H9 (cell line): ENCODE results near the gene GABARAP. TPM values are rescaled to one million over a fixed set of nuclear protein-coding genes. Genes with fewer than 3 reads are reported as not detected.

ENCODE experiments used
- DNase-seq: peaks from one replicate; pipeline ENCODE4 v3.0.0-alpha.2; 2017
- H2AFZ ChIP-seq: one replicate; pipeline ENCODE4 v1.6.1; 2013; ENCODE audit warnings: mild to moderate bottlenecking, low read length, control low read depth, moderate library complexity
- H2AK5ac ChIP-seq: 2 replicates; pipeline ENCODE4 v1.6.1; 2013; ENCODE audit warnings: low read length, control low read depth, mixed read lengths; ENCODE audit not compliant: insufficient read length
- H2BK120ac ChIP-seq: one replicate; pipeline ENCODE4 v1.6.1; 2013; ENCODE audit warnings: low read depth, mild to moderate bottlenecking, low read length, control low read depth, inconsistent platforms; ENCODE audit not compliant: poor library complexity, severe bottlenecking
- H2BK12ac ChIP-seq: 2 replicates; pipeline ENCODE4 v1.6.1; 2013; ENCODE audit warnings: low read length, control low read depth, mixed read lengths, low read depth; ENCODE audit not compliant: insufficient read length
- H2BK15ac ChIP-seq: 2 replicates; pipeline ENCODE4 v1.6.1; 2013; ENCODE audit warnings: low read depth, low read length, control low read depth
- H2BK20ac ChIP-seq: one replicate; pipeline ENCODE4 v1.6.1; 2013; ENCODE audit warnings: low read depth, mild to moderate bottlenecking, low read length, control low read depth, inconsistent platforms; ENCODE audit not compliant: poor library complexity, severe bottlenecking
- H2BK5ac ChIP-seq: 2 replicates; pipeline ENCODE4 v1.6.1; 2013; ENCODE audit warnings: low read length, control low read depth, mixed read lengths; ENCODE audit not compliant: insufficient read length
- H3K14ac ChIP-seq: 2 replicates; pipeline ENCODE4 v1.6.1; 2013; ENCODE audit warnings: low read length, control low read depth; ENCODE audit not compliant: insufficient read depth
- H3K18ac ChIP-seq: 2 replicates; pipeline ENCODE4 v1.6.1; 2013; ENCODE audit warnings: low read depth, mild to moderate bottlenecking, mixed read lengths, low read length, control low read depth; ENCODE audit not compliant: insufficient read length
- H3K23ac ChIP-seq: 2 replicates; pipeline ENCODE4 v1.6.1; 2013; ENCODE audit warnings: low read length, control low read depth, mixed read lengths, low read depth; ENCODE audit not compliant: insufficient read length
- H3K23me2 ChIP-seq: 2 replicates; pipeline ENCODE4 v1.6.1; 2013; ENCODE audit warnings: low read depth, mild to moderate bottlenecking, mixed read lengths, low read length, control low read depth; ENCODE audit not compliant: insufficient read length, poor library complexity, severe bottlenecking
- H3K27ac ChIP-seq: 2 replicates; pipeline ENCODE4 v1.5.1; 2013; ENCODE audit warnings: low read length, control low read depth, mixed read lengths, low read depth; ENCODE audit not compliant: insufficient read length
- H3K27me3 ChIP-seq: 2 replicates; pipeline ENCODE4 v1.6.1; 2013; ENCODE audit warnings: low read length, control low read depth, inconsistent platforms; ENCODE audit not compliant: insufficient read depth
- H3K4ac ChIP-seq: 2 replicates; pipeline ENCODE4 v1.6.1; 2013; ENCODE audit warnings: low read depth, mild to moderate bottlenecking, control low read depth, inconsistent platforms, low read length, moderate library complexity
- H3K4me1 ChIP-seq: 2 replicates; pipeline ENCODE4 v1.6.1; 2013; ENCODE audit warnings: low read length, control low read depth, inconsistent platforms; ENCODE audit not compliant: insufficient read depth
- H3K4me2 ChIP-seq: 2 replicates; pipeline ENCODE4 v1.6.1; 2013; ENCODE audit warnings: low read length, control low read depth, mixed read lengths; ENCODE audit not compliant: insufficient read length, insufficient read depth
- H3K56ac ChIP-seq: 2 replicates; pipeline ENCODE4 v1.6.1; 2013; ENCODE audit warnings: low read depth, mild to moderate bottlenecking, mixed read lengths, low read length, control low read depth; ENCODE audit not compliant: insufficient read length
- H3K79me1 ChIP-seq: 2 replicates; pipeline ENCODE4 v1.6.1; 2013; ENCODE audit warnings: low read depth, mild to moderate bottlenecking, moderate library complexity, low read length, control low read depth, inconsistent platforms; ENCODE audit not compliant: insufficient read depth, poor library complexity, severe bottlenecking
- H3K79me2 ChIP-seq: 2 replicates; pipeline ENCODE4 v1.6.1; 2013; ENCODE audit warnings: low read length, control low read depth, inconsistent platforms; ENCODE audit not compliant: insufficient read depth
- H3K9ac ChIP-seq: 2 replicates; pipeline ENCODE4 v1.6.1; 2013; ENCODE audit warnings: low read length, control low read depth, mixed read lengths; ENCODE audit not compliant: insufficient read length; ENCODE audit errors: extremely low read depth
- H3K9me3 ChIP-seq: one replicate; pipeline ENCODE4 v1.6.1; 2013; ENCODE audit warnings: low read depth, low read length, inconsistent platforms; ENCODE audit not compliant: control insufficient read depth
- H3T11ph ChIP-seq: one replicate; pipeline ENCODE4 v1.6.1; 2013; ENCODE audit warnings: mild to moderate bottlenecking, low read length, control low read depth, inconsistent platforms
- H4K20me1 ChIP-seq: one replicate; pipeline ENCODE4 v1.6.1; 2013; ENCODE audit not compliant: control insufficient read depth, insufficient read length, insufficient read depth
- H4K5ac ChIP-seq: 2 replicates; pipeline ENCODE4 v1.6.1; 2013; ENCODE audit warnings: low read depth, mild to moderate bottlenecking, mixed read lengths, low read length, control low read depth; ENCODE audit not compliant: insufficient read length
- H4K8ac ChIP-seq: replicated peaks from 2 replicates; pipeline ENCODE4 v1.6.1; 2013; ENCODE audit warnings: low read length, control low read depth, mixed read lengths, low read depth; ENCODE audit not compliant: insufficient read length
- H4K91ac ChIP-seq: 2 replicates; pipeline ENCODE4 v1.6.1; 2013; ENCODE audit warnings: low read depth, mild to moderate bottlenecking, moderate library complexity, mixed read lengths, low read length, control low read depth; ENCODE audit not compliant: insufficient read length
- H3K27ac Mint-ChIP-seq, 3 experiments: 2 replicates in 2 of 3; 3 replicates in 1 of 3; pipeline ENCODE4 v1.8.0; 2020 to 2021; ENCODE audit warnings: mixed read lengths in 3 of 3, mild to moderate bottlenecking in 1 of 3, moderate library complexity in 1 of 3
- H3K27me3 Mint-ChIP-seq: 2 replicates; pipeline ENCODE4 v1.8.0; 2021; ENCODE audit warnings: low read depth, mild to moderate bottlenecking, moderate library complexity, mixed read lengths
- H3K36me3 Mint-ChIP-seq, 3 experiments: 2 replicates in 2 of 3; 3 replicates in 1 of 3; pipeline ENCODE4 v1.8.0; 2020 to 2021; ENCODE audit warnings: low read depth in 3 of 3, mixed read lengths in 3 of 3; ENCODE audit not compliant: insufficient read depth in 1 of 3
- H3K4me1 Mint-ChIP-seq, 2 experiments: 2 replicates each; pipeline ENCODE4 v1.8.0; 2020; ENCODE audit warnings: mixed read lengths in 2 of 2
- H3K4me3 Mint-ChIP-seq, 2 experiments: 2 replicates in 1 of 2; 3 replicates in 1 of 2; pipeline ENCODE4 v1.8.0; 2020 to 2021; ENCODE audit warnings: mild to moderate bottlenecking in 2 of 2, mixed read lengths in 2 of 2, moderate library complexity in 1 of 2
- H3K9me3 Mint-ChIP-seq, 2 experiments: 2 replicates in 1 of 2; 3 replicates in 1 of 2; pipeline ENCODE4 v1.8.0; 2020; ENCODE audit warnings: mild to moderate bottlenecking in 2 of 2, mixed read lengths in 2 of 2, moderate library complexity in 1 of 2
- WGBS: extraction: QIAGEN DNeasy Blood & Tissue Kit; methylation state at CpG from one replicate; pipeline ENCODE4 v1.1.7; 2013; ENCODE audit warnings: missing lambda C conversion rate, low lambda C conversion rate, mixed read lengths; ENCODE audit not compliant: insufficient read length; ENCODE audit errors: extremely low coverage; 5-methylcytosine and 5-hydroxymethylcytosine counted together
- total RNA-seq: library from RNA; stranded (reverse); gene quantifications from 2 replicates; pipeline ENCODE4 v1.2.1, GENCODE V29; 2021
- TF ChIP-seq, protein P1 (sequence below): fragments of 200-600 bp; sonication (generic); conservative IDR thresholded peaks from 3 replicates; pipeline ENCODE4 v1.8.0; 2021; ENCODE audit warnings: antibody characterized with exemption, mild to moderate bottlenecking

The GABARAP gene
- total RNA-seq, 1 experiment from 2014 or later = 261 TPM

DNA sequence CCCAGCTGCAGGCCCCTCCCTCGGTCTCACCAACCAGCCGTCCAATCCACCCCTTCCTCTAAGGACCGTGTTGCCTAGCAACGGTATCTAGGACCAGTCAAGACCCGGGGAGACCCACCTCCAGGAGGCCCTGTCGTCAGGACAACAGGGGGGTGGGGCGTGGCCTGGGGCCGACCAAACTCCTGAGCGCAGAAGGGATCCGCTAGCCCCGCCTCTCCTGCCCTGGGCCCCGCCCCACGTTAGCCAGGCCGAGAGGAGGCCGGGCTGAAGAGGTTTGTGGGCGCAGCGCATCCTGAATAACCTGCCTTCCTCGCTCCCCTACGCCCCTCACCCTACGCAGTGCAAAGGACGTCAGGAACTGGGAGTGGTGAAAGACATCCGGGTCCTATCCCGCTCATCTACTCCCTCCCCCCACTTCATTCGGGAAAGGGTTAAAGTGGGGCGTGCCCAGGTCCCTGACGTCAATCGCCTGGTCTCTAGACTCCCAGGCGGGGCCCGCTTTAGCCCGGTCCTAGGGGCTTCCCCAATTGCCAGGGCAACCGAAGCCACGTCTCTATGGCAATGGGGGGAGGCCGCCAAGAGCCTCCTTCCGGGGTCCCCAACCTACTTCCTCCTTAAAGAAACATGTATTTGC lies 37.3 kb downstream of the GABARAP start:
- no peak overlapping the region for H3K56ac ChIP-seq
- no peak overlapping the region for H4K5ac ChIP-seq
- no peak overlapping the region for H3T11ph ChIP-seq
- H3K18ac ChIP-seq = peak overlapping the region; percentile 41
- H3K9me3 ChIP-seq = no peaks in the 10 kb centered on the region
- H3K79me2 ChIP-seq = no peaks in the 10 kb centered on the region
- no peak overlapping the region for H2BK12ac ChIP-seq
- peak overlapping the region; percentile 63 for H3K4me2 ChIP-seq
- Mint-ChIP-seq H3K36me3 (peaks cover 20 to 37% (median 26%) of the 10 kb centered on the region in 3 experiments), H3K27ac (peak overlapping the region; percentile 70 to 97 (median 97); a peak in 6 of 7 replicates), H3K4me3 (peak overlapping the region; percentile 66 to 83), H3K4me1 (peaks cover 28 to 50% of the 10 kb centered on the region in 2 experiments), H3K27me3 (no peaks in the 10 kb centered on the region; the same call in none of the 2 replicates), H3K9me3 (no peaks in the 10 kb centered on the region)
- no peak overlapping the region for H4K8ac ChIP-seq
- H3K27me3 ChIP-seq = no peaks in the 10 kb centered on the region
- TF ChIP-seq, protein P1, sequence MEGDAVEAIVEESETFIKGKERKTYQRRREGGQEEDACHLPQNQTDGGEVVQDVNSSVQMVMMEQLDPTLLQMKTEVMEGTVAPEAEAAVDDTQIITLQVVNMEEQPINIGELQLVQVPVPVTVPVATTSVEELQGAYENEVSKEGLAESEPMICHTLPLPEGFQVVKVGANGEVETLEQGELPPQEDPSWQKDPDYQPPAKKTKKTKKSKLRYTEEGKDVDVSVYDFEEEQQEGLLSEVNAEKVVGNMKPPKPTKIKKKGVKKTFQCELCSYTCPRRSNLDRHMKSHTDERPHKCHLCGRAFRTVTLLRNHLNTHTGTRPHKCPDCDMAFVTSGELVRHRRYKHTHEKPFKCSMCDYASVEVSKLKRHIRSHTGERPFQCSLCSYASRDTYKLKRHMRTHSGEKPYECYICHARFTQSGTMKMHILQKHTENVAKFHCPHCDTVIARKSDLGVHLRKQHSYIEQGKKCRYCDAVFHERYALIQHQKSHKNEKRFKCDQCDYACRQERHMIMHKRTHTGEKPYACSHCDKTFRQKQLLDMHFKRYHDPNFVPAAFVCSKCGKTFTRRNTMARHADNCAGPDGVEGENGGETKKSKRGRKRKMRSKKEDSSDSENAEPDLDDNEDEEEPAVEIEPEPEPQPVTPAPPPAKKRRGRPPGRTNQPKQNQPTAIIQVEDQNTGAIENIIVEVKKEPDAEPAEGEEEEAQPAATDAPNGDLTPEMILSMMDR = no peak
- H3K79me1 ChIP-seq = no peaks in the 10 kb centered on the region
- no peaks in the 10 kb centered on the region for H4K20me1 ChIP-seq
- no peak overlapping the region for H2BK120ac ChIP-seq
- H2BK5ac ChIP-seq = no peak overlapping the region
- no peak overlapping the region for H3K4ac ChIP-seq
- H3K4me1 ChIP-seq = peaks cover 9% of the 10 kb centered on the region; the same call in 1 of the 2 replicates
- no peak overlapping the region for H2AK5ac ChIP-seq
- H3K23me2 ChIP-seq = peaks cover 5% of the 10 kb centered on the region
- H3K9ac ChIP-seq = no peak overlapping the region
- no peak overlapping the region for H2AFZ ChIP-seq
- H2BK20ac ChIP-seq = no peak overlapping the region
- WGBS = no CpG with 5 or more reads among the region's 34 CpGs
- no peak overlapping the region for H3K27ac ChIP-seq
- no peak overlapping the region for H4K91ac ChIP-seq
- DNase-seq = peak; percentile 99
- H3K14ac ChIP-seq = peak overlapping the region; percentile 81; the same call in 1 of the 2 replicates
- H2BK15ac ChIP-seq = no peak overlapping the region
- H3K23ac ChIP-seq = no peak overlapping the region
